Measurements from ENCODE around the gene LACC1. TPM values are rescaled to one million over a fixed set of nuclear protein-coding genes. Genes with fewer than 3 reads are reported as not detected.

Gene LACC1
- total and polyA plus RNA-seq, 2 of the 8 experiments (the other 6 are each of a cell fraction or from before 2014, with no cell fraction given), result 0.57 to 3.6 TPM

DNA sequence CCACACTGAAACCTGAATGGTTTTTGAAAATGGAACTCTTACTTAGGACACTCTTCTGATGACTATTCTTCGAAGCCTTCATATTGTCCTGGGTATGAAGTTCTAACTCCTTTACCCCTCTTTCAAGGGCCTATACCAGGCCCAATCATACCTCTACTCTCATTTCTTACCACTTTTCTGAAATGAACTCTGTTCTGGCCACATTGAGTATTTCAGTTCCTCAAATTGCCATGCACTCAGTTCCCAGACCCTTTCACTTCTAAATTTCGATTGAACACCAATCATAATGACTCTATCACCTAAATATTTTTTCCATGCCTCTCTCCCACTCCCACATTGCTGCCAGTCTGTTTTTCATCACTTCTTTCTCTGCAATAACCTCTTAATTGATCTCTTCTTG lies 53.7 kb downstream of the LACC1 start:
- H3K4me1 ChIP-seq (replicated peaks in 1 of 4; ENCODE audit: control insufficient read depth in 3 of 4, insufficient read depth in 4 of 4, low read length in 3 of 4), result no peaks in the 10 kb centered on the region
- no peak overlapping the region for H3K4ac ChIP-seq (replicated peaks; ENCODE audit: insufficient read length, low read depth, low read length)
- H2AFZ ChIP-seq (ENCODE audit: low read length), result no peak overlapping the region
- FAIRE-seq (no peak), DNase-seq (ENCODE audit: low read depth in 1 of 2, low spot score in 2 of 2) (no peak)
- no peak overlapping the region for H3K27ac ChIP-seq (ENCODE audit: low read depth, low read length)
- H4K5ac ChIP-seq (ENCODE audit: insufficient read length, low read depth, low read length), result no peak overlapping the region
- no peaks in the 10 kb centered on the region for H3K23me2 ChIP-seq (ENCODE audit: low read depth, low read length)
- H3K23ac ChIP-seq (ENCODE audit: insufficient read length), result no peak overlapping the region
- H2BK20ac ChIP-seq (ENCODE audit: low read length), result no peak overlapping the region
- no peak overlapping the region for H2BK12ac ChIP-seq (ENCODE audit: low read depth, low read length)
- H3K79me1 ChIP-seq (ENCODE audit: low read depth, low read length), result no peaks in the 10 kb centered on the region
- H3K79me2 ChIP-seq (ENCODE audit: control insufficient read depth in 1 of 2, insufficient read depth in 2 of 2, low read length in 2 of 2), result no peaks in the 10 kb centered on the region
- H2BK120ac ChIP-seq (replicated peaks; ENCODE audit: low read depth, low read length), result no peak overlapping the region
- no peak overlapping the region for H3K4me2 ChIP-seq (ENCODE audit: insufficient read depth in 1 of 2, low read depth in 2 of 2, low read length in 2 of 2)
- H3K4me3 ChIP-seq (ENCODE audit: extremely low read depth in 1 of 4, insufficient read depth in 2 of 4, low read depth in 3 of 4, low read length in 4 of 4), result no peak overlapping the region
- H2BK15ac ChIP-seq (ENCODE audit: low read length), result no peak overlapping the region
- no peak overlapping the region for H3K9ac ChIP-seq (replicated peaks in 1 of 4; ENCODE audit: extremely low read depth in 1 of 4, low read depth in 3 of 4, low read length in 3 of 4)
- H3K56ac ChIP-seq (replicated peaks; ENCODE audit: insufficient read length, low read depth, low read length), result no peak overlapping the region
- H4K91ac ChIP-seq (replicated peaks; ENCODE audit: insufficient read length, low read length), result no peak overlapping the region
- no peaks in the 10 kb centered on the region for H3K9me3 ChIP-seq (ENCODE audit: insufficient read depth in 2 of 2, low read depth in 1 of 2, low read length in 1 of 2)
- no peak overlapping the region for H3K18ac ChIP-seq (ENCODE audit: extremely low read depth, low read length)
- H4K8ac ChIP-seq (ENCODE audit: extremely low read depth, insufficient read depth, low read length), result no peak overlapping the region
- no peaks in the 10 kb centered on the region for H4K20me1 ChIP-seq (replicated peaks in 1 of 2; ENCODE audit: control insufficient read depth in 1 of 2, insufficient read depth in 2 of 2, low read length in 2 of 2)
- CTCF ChIA-PET (ENCODE audit: partially characterized antibody), result no interaction called here
- POLR2A ChIA-PET (ENCODE audit: partially characterized antibody), result no interaction called here
- WGBS, 2 experiments (ENCODE audit: extremely low coverage in 1 of 2, insufficient coverage in 1 of 2, insufficient read length in 1 of 2, insufficient replicate concordance in 2 of 2, low coverage in 1 of 2, low lambda C conversion rate in 2 of 2, missing lambda C conversion rate in 1 of 2), result 90% methylated on average over 2 of the region's 2 CpGs; no CpG with 5 or more reads in 1 of the 2 experiments
- no peaks in the 10 kb centered on the region for H3K27me3 ChIP-seq (replicated peaks in 1 of 4; ENCODE audit: control insufficient read depth in 3 of 4, extremely low read depth in 1 of 4, insufficient read depth in 3 of 4, low read length in 3 of 4)
- H2AK5ac ChIP-seq (ENCODE audit: low read depth, low read length), result no peak overlapping the region
- no peak overlapping the region for H2BK5ac ChIP-seq (ENCODE audit: low read depth, low read length)
- no peaks in the 10 kb centered on the region for H3K36me3 ChIP-seq (ENCODE audit: control insufficient read depth in 2 of 4, insufficient read depth in 4 of 4, low read length in 3 of 4)
- no peak overlapping the region for H3K14ac ChIP-seq (ENCODE audit: insufficient read length)
- TF ChIP-seq CHD1 (IDR thresholded peaks at IDR 0.05; ENCODE audit: low read depth, low read length), result no peak
- no peak for TF ChIP-seq SP2 (IDR thresholded peaks at IDR 0.05; ENCODE audit: low read length)
- no peak for TF ChIP-seq CREB1 (IDR thresholded peaks at IDR 0.05)
- no peak for TF ChIP-seq EP300 (IDR thresholded peaks at IDR 0.05; ENCODE audit: borderline replicate concordance in 1 of 2, low read depth in 2 of 2, low read length in 2 of 2)
- no peak for TF ChIP-seq MAFK (IDR thresholded peaks at IDR 0.05; ENCODE audit: low read depth, low read length)
- no peak for TF ChIP-seq TAF7 (optimal IDR thresholded peaks at IDR 0.05; ENCODE audit: borderline replicate concordance, low read depth, low read length)
- TF ChIP-seq POU5F1 (IDR thresholded peaks at IDR 0.05; ENCODE audit: low read depth, low read length), result no peak
- TF ChIP-seq GTF2F1 (IDR thresholded peaks at IDR 0.05; ENCODE audit: borderline replicate concordance, low read depth, low read length), result no peak
- TF ChIP-seq EZH2 (IDR thresholded peaks at IDR 0.05; ENCODE audit: low read depth, low read length, severe bottlenecking), result no peak
- TF ChIP-seq JUN (IDR thresholded peaks at IDR 0.05; ENCODE audit: low read depth, low read length), result no peak
- TF ChIP-seq KDM1A (IDR thresholded peaks at IDR 0.05; ENCODE audit: borderline replicate concordance, low read length), result no peak
- TF ChIP-seq RNF2 (IDR thresholded peaks at IDR 0.05; ENCODE audit: borderline replicate concordance, low read depth, low read length, missing control alignments, poor library complexity, severe bottlenecking), result no peak
- TF ChIP-seq, protein P1, sequence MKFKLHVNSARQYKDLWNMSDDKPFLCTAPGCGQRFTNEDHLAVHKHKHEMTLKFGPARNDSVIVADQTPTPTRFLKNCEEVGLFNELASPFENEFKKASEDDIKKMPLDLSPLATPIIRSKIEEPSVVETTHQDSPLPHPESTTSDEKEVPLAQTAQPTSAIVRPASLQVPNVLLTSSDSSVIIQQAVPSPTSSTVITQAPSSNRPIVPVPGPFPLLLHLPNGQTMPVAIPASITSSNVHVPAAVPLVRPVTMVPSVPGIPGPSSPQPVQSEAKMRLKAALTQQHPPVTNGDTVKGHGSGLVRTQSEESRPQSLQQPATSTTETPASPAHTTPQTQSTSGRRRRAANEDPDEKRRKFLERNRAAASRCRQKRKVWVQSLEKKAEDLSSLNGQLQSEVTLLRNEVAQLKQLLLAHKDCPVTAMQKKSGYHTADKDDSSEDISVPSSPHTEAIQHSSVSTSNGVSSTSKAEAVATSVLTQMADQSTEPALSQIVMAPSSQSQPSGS (IDR thresholded peaks at IDR 0.05; ENCODE audit: low read length), result no peak
